Body of pancreas (tissue), 4 donors: ENCODE measurements around the gene SMIM24.

Source experiments
- POLR2A ChIP-seq, 3 donors: fragments of 450-650 bp; IDR thresholded peaks; one replicate each; pipeline ENCODE4 v1.6.1; 2016; ENCODE audit warnings: antibody characterized with exemption in 3 of 3, mild to moderate bottlenecking in 2 of 3
- TF ChIP-seq, protein P1 (sequence below), 7 experiments: fragments of 450-650 bp in 4 of 7; fragments of 200-600 bp in 3 of 7; sonication (generic) in 3 of 7; IDR thresholded peaks; one replicate each; pipeline ENCODE4 v1.5.1; 2016 to 2019; ENCODE audit warnings: antibody characterized with exemption in 7 of 7

- TF ChIP-seq, protein P1, sequence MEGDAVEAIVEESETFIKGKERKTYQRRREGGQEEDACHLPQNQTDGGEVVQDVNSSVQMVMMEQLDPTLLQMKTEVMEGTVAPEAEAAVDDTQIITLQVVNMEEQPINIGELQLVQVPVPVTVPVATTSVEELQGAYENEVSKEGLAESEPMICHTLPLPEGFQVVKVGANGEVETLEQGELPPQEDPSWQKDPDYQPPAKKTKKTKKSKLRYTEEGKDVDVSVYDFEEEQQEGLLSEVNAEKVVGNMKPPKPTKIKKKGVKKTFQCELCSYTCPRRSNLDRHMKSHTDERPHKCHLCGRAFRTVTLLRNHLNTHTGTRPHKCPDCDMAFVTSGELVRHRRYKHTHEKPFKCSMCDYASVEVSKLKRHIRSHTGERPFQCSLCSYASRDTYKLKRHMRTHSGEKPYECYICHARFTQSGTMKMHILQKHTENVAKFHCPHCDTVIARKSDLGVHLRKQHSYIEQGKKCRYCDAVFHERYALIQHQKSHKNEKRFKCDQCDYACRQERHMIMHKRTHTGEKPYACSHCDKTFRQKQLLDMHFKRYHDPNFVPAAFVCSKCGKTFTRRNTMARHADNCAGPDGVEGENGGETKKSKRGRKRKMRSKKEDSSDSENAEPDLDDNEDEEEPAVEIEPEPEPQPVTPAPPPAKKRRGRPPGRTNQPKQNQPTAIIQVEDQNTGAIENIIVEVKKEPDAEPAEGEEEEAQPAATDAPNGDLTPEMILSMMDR (IDR thresholded peaks at IDR 0.05), result no peak
- no peak for TF ChIP-seq POLR2A (IDR thresholded peaks at IDR 0.05)
Observed at GRCh38 chr19:3528080-3528479, 47.8 kb upstream of the SMIM24 start.
